Hematopoietic multipotent progenitor cell (in vitro differentiated cells): ENCODE measurements around the gene GARIN5A. TPM values are rescaled to one million over a fixed set of nuclear protein-coding genes. Genes with fewer than 3 reads are reported as not detected.
A peak's percentile ranks its signal among the peaks of the same experiment; 100 is the strongest.
"Not testable (repeated sequence)": the region's sequence is repeated elsewhere in the genome, so short reads cannot be mapped to it uniquely, and the experiment has no call there.

Experiments used
- DNase-seq, 3 donors: peaks; one replicate each; pipeline ENCODE4 v3.0.0-alpha.2; 2011 to 2015; ENCODE audit warnings: low read depth in 2 of 3, low spot score in 2 of 3
- total RNA-seq: library from RNA; depleted of rRNA; stranded (reverse); fragments of >200 nt; gene quantifications from one replicate; pipeline ENCODE4 v1.2.3, GENCODE V29; 2012

The GARIN5A gene
- total RNA-seq, 1 donor, result 1.1 TPM

GRCh38 chr19:50466706-50467039, 10.0 kb downstream of the GARIN5A start:
- DNase-seq, result no peak

DNA sequence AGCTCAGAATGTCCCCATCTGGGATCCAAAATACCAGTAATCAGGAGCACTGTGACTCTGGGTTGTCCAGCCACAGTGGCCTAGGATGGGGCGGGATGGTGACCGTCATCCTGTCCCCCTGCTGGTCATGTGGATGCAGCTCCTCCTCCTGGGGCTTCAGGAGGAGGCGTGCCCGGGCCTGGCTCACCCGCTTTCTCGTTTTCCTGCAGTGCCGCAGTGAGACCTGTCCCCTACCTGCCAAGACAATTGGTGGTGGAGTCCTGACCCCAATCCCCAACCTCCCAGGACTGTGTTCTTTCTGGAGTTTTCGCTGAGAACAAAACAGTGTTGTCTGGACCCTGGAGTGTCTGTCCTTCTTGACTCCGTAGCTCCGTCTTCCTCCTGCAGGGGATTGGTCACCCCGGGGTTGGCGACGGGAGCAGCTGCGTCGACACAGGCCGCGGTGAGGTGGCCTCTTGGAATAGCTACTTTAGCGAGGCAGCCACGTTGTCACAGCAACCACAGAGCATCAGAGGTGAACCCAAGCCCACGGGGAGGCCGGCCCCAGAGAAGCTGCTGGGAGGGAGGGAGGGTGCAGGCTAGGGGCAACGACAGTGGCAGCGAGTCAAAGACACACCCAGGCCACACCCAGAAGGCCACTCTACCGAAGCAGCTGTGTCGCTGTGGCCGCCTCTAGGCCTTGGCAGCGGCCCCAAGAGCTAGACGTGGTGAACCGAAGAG, 10.5 kb downstream of the GARIN5A start:
- no peak for DNase-seq

DNA sequence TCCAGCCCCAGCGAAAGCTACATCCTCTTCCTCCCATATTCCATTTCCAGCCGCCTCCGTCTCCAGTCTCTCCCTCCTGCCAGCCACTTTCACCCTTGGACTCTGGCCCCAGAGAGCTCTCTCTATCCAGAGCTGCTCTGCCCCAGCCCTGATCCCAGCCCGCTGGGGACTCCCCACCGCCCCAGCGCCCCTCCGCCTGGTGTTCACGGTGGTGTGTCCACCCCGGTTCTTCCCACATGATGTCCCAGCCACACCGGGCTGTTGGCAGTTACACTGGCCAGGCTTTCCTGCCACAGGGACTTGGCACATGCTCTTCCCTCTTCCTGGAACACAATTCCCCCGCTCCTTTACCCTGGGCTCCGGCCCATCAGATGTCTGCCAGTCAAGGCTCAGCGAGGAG, 11.6 kb downstream of the GARIN5A start:
- DNase-seq, result no peak

GRCh38 chr19:50464348-50464747, 12.3 kb downstream of the GARIN5A start:
- no peak for DNase-seq

DNA sequence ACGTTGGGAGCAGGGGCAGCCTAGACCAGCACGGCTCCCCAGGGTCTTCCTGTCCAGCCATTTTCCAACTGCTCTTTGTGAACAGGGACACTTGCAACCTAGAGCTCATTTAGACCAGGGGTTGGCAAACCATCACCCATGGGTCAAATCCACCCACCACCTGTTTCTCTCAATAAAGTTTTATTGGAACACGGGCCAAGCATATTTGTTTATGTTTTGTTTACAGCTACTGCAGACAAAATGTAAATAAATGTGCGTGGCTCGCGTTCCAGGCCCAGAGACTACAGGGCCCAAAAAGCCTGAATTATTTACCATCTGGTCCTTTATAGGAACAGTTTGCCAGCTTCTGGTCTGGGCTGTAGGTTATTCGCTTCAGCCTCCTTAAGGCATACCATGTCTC, 13.7 kb downstream of the GARIN5A start:
- no peak for DNase-seq

GRCh38 chr19:50461066-50461875, 15.4 kb downstream of the GARIN5A start:
- DNase-seq, result peak; percentile 36 to 82 (median 72)

DNA sequence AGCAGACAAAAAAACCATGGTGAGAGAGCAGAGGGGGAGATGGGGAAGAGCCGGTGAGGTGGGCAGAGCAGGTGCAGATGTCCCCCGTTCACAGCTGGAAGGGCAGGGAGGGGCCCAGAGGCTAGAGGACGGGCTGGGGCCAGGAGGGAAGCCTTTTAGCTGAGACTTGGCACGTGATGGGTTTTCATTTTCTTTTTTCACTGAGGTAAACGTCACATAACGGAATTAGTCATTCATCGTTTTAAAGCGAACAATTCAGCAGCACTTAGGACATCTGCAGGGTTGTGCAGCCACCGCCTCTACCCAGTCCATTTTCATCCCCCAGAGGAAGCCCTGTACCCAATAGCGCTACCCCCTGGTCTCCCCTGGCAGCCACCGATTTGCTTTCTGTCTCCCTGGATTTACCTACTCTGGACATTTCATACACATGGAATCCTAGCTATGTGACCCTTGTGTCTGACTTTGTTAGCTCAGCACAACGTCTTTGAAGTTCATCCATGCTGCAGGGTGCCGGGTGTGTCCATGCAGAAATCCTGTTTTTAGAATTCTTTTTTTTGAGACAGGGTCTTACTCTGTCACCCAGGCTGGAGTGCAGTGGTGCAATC, 16.4 kb downstream of the GARIN5A start:
- peak in 2 of 3 donors; percentile 25 to 29 for DNase-seq

- DNase-seq, result no peak
These were observed 17.0 kb downstream of the GARIN5A start for GRCh38 chr19:50459638-50460037.

DNA sequence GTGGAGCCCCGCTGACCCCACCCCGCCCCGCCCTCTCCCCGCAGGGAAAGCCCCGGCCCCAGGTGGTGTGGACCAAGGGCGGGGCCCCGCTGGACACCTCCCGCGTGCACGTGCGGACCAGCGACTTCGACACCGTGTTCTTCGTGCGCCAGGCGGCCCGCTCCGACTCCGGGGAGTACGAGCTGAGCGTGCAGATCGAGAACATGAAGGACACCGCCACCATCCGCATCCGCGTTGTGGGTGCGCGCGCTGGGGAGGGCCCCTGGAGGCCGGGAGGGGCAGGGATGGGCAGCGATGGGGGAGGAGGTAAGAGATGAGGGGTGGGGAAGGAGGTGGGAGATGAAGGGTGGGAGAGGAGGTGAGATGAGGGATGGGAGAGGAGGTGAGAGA, 17.6 kb downstream of the GARIN5A start:
- no peak for DNase-seq

- no peak for DNase-seq
These were observed 18.1 kb downstream of the GARIN5A start for GRCh38 chr19:50458396-50459066.

DNA sequence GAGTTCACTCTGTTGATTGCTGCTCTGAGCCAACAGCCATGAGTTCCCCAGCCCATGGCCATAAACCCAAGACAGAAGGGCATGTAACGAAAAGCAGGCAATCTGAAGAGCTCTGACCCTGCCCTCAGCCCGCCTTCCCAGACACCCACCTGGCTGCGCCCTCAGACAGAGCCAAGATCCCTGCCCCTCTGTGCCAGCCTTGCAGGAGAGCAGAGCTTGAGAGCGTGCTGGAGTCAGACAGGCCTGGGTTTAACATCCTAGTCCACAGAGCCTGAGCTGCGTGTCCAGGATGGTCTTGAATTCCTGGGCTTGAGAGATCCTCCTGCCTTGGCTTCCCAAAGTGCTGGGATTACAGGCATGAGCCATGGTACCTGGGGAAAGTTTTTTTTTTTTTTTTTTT, 19.3 kb downstream of the GARIN5A start:
- no peak for DNase-seq

- no peak for DNase-seq
These were observed 20.7 kb downstream of the GARIN5A start for GRCh38 chr19:50455992-50456391.

GRCh38 chr19:50453243-50453642, 23.4 kb downstream of the GARIN5A start:
- no peak for DNase-seq

GRCh38 chr19:50451223-50451534, 25.5 kb downstream of the GARIN5A start:
- DNase-seq, result no peak

GRCh38 chr19:50450369-50451222, 26.1 kb downstream of the GARIN5A start:
- no peak for DNase-seq

DNA sequence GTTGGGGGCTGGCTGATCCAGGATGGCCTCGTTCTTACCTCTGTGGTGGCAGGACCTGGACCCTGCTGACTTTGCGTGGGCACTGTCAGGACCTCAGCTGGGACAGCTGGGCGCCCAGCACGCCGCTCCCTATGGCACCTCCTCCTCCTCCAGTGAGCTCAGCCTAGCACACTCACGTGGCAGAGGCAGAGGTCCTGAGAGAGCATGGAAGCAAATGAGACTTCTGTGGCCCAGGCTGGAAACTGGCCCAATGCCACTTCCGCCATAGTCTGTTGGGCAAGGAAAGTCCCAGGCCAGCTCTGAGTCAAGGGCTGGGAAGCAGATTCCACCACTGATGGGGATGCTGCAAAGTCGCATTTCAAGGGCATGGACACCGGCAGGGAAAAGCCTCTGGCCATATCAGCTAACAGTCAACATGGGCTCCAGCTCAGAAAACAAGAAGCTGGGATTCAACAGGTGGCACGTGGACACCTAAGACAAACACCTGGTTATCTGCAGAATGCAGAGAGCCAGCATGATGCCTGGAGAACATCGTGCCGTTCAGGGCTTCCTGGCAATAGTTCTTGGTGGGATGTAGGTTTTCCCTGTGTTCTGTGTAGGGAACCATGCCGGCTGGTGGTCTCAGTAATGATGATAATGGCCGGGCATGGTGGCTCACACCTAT, 27.3 kb downstream of the GARIN5A start:
- no peak for DNase-seq

GRCh38 chr19:50447750-50448149, 28.9 kb downstream of the GARIN5A start:
- no peak for DNase-seq

DNA sequence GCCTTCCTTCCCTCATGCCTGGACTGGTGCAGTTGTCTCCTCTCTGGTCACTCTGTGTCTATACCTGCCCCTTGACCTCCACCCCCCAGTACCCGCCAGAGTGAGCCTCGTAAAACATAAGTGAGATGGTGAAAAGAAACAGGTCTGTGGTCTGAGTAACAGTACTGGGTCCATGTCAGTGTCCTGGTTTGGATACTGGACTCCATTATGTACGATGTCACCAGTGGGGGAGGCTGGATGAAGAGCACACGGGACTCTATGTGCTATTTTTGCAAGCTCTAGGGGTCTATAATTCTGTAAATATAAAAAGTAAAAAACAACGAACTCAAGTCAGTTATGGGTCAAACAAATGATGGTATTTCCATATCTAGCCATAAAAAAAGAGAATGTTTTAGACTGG, 29.6 kb downstream of the GARIN5A start:
- no peak for DNase-seq

- DNase-seq, result no peak
These were observed 32.6 kb downstream of the GARIN5A start for GRCh38 chr19:50444059-50444458.

DNA sequence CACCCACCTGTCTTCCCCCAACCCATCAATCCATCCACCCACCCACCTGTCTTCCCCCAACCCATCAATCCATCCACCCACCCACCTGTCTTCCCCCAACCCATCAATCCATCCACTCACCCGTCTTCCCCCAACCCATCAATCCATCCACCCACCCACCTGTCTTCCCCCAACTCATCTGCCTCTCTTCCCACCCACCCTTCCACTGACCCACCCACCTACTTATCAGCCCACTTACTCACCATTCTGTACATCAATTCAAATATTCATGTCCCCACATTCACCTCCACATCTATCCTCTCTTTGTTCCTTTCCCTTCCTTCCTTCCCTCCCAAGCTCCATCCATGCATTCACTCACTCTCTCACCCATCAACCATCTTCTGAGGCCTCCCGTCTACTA, 37.5 kb downstream of the GARIN5A start:
- not testable (repeated sequence) for DNase-seq
